Measurements from ENCODE around the gene TAF6. TPM values are rescaled to one million over a fixed set of nuclear protein-coding genes. Genes with fewer than 3 reads are reported as not detected.

The TAF6 gene
- total RNA-seq, 4 donors from 2014 or later: 36.3 to 107 (median 68.7) TPM

- ATAC-seq: peak; percentile 89
- Histone ChIP-seq H3K4me1 (peaks cover 0 to 41% (median 13%) of the 10 kb centered on the region in 3 donors), H3K9me3 (no peaks in the 10 kb centered on the region), H3K4me3 (peak overlapping the region; percentile 64 to 65), H3K27me3 (no peaks in the 10 kb centered on the region), H3K27ac (peak overlapping the region; percentile 85 to 98 (median 90)), H3K36me3 (peaks cover 0 to 71% of the 10 kb centered on the region in 2 donors)
- 0% methylated on average over 2 of the region's 61 CpGs; no CpG with 5 or more reads in 1 of the 2 donors for WGBS, 2 donors (ENCODE audit: low coverage in 1 of 2)
- TF ChIP-seq CTCF (IDR thresholded peaks at IDR 0.05) (no peak), POLR2A (IDR thresholded peaks at IDR 0.05) (peak in 1 of 2 donors; percentile 32), EP300 (IDR thresholded peaks at IDR 0.05) (no peak), POLR2AphosphoS5 (IDR thresholded peaks at IDR 0.05) (peak; percentile 92)
These were observed 18.6 kb downstream of the TAF6 start for GRCh38 chr7:100100420-100101015.

GRCh38 chr7:100099452-100099851, 19.7 kb downstream of the TAF6 start:
- no peak for ATAC-seq
- H3K4me3 ChIP-seq: peak overlapping the region in 1 of 2 donors; percentile 64
- H3K27ac ChIP-seq: peak overlapping the region in 2 of 4 donors; percentile 88 to 93
- no peaks in the 10 kb centered on the region for H3K9me3 ChIP-seq
- no peaks in the 10 kb centered on the region for H3K27me3 ChIP-seq
- peaks cover 0 to 41% (median 13%) of the 10 kb centered on the region in 3 donors for H3K4me1 ChIP-seq
- WGBS, 2 donors (ENCODE audit: low coverage in 1 of 2): 64 to 67% methylated on average over 1 to 4 of the region's 12 CpGs
- H3K36me3 ChIP-seq: peaks cover 0 to 71% of the 10 kb centered on the region in 2 donors
- TF ChIP-seq CTCF (IDR thresholded peaks at IDR 0.05) (no peak), POLR2AphosphoS5 (IDR thresholded peaks at IDR 0.05) (no peak), POLR2A (IDR thresholded peaks at IDR 0.05) (no peak), EP300 (IDR thresholded peaks at IDR 0.05) (no peak)

- 83 to 85% methylated on average over 6 to 10 of the region's 10 CpGs for WGBS, 2 donors (ENCODE audit: low coverage in 1 of 2)
- Histone ChIP-seq H3K9me3 (no peaks in the 10 kb centered on the region), H3K4me3 (no peak overlapping the region), H3K27me3 (no peaks in the 10 kb centered on the region), H3K36me3 (peaks cover 0 to 71% of the 10 kb centered on the region in 2 donors), H3K4me1 (peaks cover 0 to 42% (median 13%) of the 10 kb centered on the region in 3 donors), H3K27ac (peak overlapping the region in 1 of 4 donors; percentile 88)
- TF ChIP-seq CTCF (IDR thresholded peaks at IDR 0.05) (no peak), POLR2A (IDR thresholded peaks at IDR 0.05) (no peak), POLR2AphosphoS5 (IDR thresholded peaks at IDR 0.05) (no peak), EP300 (IDR thresholded peaks at IDR 0.05) (no peak)
- no peak for ATAC-seq
These were observed 20.2 kb downstream of the TAF6 start for GRCh38 chr7:100098913-100099312.

- Histone ChIP-seq H3K4me1 (peaks cover 0 to 34% (median 7%) of the 10 kb centered on the region in 3 donors), H3K4me3 (no peak overlapping the region), H3K9me3 (no peaks in the 10 kb centered on the region), H3K36me3 (peaks cover 0 to 90% of the 10 kb centered on the region in 2 donors), H3K27me3 (no peaks in the 10 kb centered on the region), H3K27ac (no peak overlapping the region)
- 71 to 91% methylated on average over 4 to 6 of the region's 17 CpGs for WGBS, 2 donors (ENCODE audit: low coverage in 1 of 2)
- TF ChIP-seq POLR2A (IDR thresholded peaks at IDR 0.05): no peak
- TF ChIP-seq CTCF (IDR thresholded peaks at IDR 0.05): no peak
- no peak for TF ChIP-seq EP300 (IDR thresholded peaks at IDR 0.05)
- no peak for TF ChIP-seq POLR2AphosphoS5 (IDR thresholded peaks at IDR 0.05)
- ATAC-seq: no peak
These were observed 23.5 kb downstream of the TAF6 start for GRCh38 chr7:100095704-100096103.

- TF ChIP-seq CTCF (IDR thresholded peaks at IDR 0.05) (no peak), POLR2AphosphoS5 (IDR thresholded peaks at IDR 0.05) (no peak), EP300 (IDR thresholded peaks at IDR 0.05) (no peak), POLR2A (IDR thresholded peaks at IDR 0.05) (no peak)
- peaks cover 0 to 37% (median 7%) of the 10 kb centered on the region in 3 donors for H3K4me1 ChIP-seq
- no peaks in the 10 kb centered on the region for H3K27me3 ChIP-seq
- peaks cover 0 to 94% of the 10 kb centered on the region in 2 donors for H3K36me3 ChIP-seq
- H3K27ac ChIP-seq: no peak overlapping the region
- no peak overlapping the region for H3K4me3 ChIP-seq
- H3K9me3 ChIP-seq: no peaks in the 10 kb centered on the region
- no peak for ATAC-seq
- 77% methylated on average over 7 of the region's 9 CpGs; no CpG with 5 or more reads in 1 of the 2 donors for WGBS, 2 donors (ENCODE audit: low coverage in 1 of 2)
These were observed 23.9 kb downstream of the TAF6 start for GRCh38 chr7:100095289-100095688.
